ENCODE results near the gene UBA52.

Gene UBA52

GRCh38 chr19:18593367-18594095 lies 21.9 kb downstream of the UBA52 start:
- no peak for DNase-seq (ENCODE audit: low read depth)
- no peak overlapping the region for H3K4me3 ChIP-seq (replicated peaks; ENCODE audit: low read depth, low read length)
- TF ChIP-seq, protein P1, sequence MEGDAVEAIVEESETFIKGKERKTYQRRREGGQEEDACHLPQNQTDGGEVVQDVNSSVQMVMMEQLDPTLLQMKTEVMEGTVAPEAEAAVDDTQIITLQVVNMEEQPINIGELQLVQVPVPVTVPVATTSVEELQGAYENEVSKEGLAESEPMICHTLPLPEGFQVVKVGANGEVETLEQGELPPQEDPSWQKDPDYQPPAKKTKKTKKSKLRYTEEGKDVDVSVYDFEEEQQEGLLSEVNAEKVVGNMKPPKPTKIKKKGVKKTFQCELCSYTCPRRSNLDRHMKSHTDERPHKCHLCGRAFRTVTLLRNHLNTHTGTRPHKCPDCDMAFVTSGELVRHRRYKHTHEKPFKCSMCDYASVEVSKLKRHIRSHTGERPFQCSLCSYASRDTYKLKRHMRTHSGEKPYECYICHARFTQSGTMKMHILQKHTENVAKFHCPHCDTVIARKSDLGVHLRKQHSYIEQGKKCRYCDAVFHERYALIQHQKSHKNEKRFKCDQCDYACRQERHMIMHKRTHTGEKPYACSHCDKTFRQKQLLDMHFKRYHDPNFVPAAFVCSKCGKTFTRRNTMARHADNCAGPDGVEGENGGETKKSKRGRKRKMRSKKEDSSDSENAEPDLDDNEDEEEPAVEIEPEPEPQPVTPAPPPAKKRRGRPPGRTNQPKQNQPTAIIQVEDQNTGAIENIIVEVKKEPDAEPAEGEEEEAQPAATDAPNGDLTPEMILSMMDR (IDR thresholded peaks at IDR 0.05; ENCODE audit: low read length, missing control alignments) = no peak

DNA sequence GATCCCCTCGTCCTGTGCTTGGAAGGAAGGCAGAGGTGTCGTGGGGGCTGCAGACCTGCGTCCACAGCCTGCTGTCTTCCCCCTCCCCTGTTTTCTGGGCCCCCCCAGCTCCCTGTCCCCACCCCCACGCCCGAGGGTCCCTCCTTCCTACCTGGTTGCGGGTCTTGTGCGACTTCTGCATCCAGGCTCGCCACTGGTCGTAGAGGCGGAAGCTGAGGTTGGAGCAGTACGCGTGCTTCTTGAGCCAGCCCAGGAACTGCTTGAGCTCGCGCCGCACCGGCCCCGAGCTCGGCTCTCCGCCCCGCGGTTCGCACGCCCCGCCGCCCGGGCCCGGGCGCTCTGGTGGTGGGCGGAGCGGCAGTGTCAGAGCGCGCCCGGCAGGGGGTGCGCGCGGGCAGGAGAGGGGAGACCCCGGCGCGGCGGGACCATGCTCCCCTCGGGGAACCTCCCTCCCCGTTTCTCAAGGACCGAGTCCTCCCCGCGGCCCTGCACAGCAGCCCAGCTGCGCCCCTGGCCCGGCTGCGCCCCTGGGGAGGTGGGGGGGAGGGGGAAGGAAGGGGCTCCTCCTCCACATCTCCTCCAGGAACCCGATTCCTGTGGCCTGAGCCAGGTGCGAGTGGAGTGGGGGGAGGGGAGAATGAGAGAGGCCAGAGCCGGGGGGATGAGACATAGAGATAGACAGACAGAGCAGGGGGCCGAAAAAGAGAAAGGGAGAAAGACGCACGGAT lies 22.6 kb downstream of the UBA52 start:
- H3K4me3 ChIP-seq (replicated peaks; ENCODE audit: low read depth, low read length) = peak overlapping the region; percentile 39
- TF ChIP-seq, protein P1 (IDR thresholded peaks at IDR 0.05; ENCODE audit: low read length, missing control alignments) = peak; percentile 37
- peak; percentile 81 for DNase-seq (ENCODE audit: low read depth)

DNA sequence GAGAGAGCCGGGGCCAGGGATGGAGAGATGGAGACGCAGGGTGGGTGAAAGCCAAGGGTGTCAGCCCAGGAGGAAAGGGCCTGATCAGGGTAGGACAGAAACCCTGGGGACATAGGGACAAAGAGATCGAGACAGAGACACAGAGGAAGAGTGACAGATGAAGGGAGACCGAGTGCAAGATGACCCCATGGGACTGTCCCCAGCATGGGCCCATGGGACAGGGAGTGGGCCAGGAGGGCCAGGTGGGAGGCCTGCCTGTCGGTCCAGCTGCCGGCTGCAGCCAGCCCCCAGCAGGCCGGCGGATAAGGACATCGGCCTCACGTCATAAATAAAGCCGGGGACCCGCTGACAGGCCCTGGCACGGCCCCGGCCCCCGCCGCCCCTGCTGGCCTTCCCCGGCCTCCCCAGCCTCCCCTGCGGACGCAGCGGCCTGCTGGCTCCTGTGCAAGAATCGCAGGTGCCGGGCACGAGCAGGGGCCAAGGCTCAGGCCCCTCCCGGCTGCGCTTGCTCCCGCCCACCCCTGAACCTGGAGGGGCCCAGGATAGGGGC lies 23.2 kb downstream of the UBA52 start:
- peak overlapping the region; percentile 36 for H3K4me3 ChIP-seq (replicated peaks; ENCODE audit: low read depth, low read length)
- no peak for DNase-seq (ENCODE audit: low read depth)
- TF ChIP-seq, protein P1 (IDR thresholded peaks at IDR 0.05; ENCODE audit: low read length, missing control alignments) = no peak

GRCh38 chr19:18595475-18595874 lies 23.8 kb downstream of the UBA52 start:
- H3K4me3 ChIP-seq (replicated peaks; ENCODE audit: low read depth, low read length) = no peak overlapping the region
- DNase-seq (ENCODE audit: low read depth) = no peak
- TF ChIP-seq, protein P1 (IDR thresholded peaks at IDR 0.05; ENCODE audit: low read length, missing control alignments) = no peak

DNA sequence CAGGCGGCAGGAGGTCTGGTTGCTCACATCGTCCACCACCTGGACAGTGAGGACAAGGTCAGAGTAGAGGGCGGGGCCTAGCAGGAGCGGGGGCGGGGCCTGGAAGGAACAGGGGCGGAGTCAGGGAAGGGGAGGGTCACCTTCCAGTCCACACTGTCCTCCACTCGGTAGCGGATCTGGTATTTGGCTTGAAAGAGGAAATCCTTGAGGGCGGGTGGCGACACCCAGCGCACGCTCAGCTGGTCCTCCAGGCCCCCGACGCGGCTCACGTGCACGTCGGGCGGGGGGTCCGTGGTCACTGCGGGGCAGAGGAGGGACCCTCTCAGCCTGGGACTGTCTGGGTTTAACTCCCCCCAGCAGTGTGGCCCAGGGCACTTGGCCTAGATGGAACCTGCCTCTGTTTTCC lies 25.1 kb downstream of the UBA52 start:
- H3K4me3 ChIP-seq (replicated peaks; ENCODE audit: low read depth, low read length) = no peak overlapping the region
- DNase-seq (ENCODE audit: low read depth) = peak; percentile 35
- TF ChIP-seq, protein P1 (IDR thresholded peaks at IDR 0.05; ENCODE audit: low read length, missing control alignments) = no peak

DNA sequence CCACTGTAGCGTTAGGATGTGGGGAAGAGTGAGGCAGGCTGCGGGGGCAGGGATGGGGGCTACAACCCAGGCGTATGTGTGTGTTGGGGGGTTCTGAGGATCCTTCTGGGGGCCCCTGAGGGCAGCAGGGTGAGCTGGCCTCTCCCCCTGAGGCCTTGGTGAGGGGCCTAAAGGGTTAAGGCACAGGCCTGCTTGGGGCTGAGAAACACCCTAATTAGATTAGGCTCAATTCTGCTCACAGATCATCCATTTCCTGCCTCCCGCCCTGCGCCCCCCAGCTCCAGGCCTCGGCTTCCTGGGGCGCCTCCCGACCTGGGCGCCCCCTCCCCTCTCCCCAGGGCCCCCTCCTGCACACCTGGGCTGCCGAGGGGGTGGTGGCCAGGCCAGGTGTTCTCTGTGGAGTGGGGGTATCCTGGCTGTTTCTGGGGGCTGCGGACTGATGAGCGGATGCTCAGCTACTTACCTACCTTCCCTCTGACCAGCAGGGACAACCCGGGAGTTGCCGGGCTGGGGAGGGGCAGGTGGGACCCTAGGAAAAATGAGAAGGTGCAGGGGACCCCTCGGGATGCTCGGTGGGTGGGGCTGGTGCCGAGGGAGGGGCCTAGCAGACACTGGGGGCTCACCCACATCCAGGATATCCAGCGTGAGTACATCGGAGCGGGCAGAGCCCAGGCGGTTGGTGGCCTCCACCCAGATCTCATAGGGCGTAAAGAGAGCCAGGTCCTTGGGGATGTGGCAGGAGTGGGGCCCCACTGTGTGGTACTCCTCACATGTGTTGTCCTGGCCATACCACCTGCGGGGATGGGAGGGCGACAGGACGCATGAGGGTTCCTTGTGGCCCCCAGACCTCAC lies 26.4 kb downstream of the UBA52 start:
- DNase-seq (ENCODE audit: low read depth) = no peak
- TF ChIP-seq, protein P1 (IDR thresholded peaks at IDR 0.05; ENCODE audit: low read length, missing control alignments) = no peak
- H3K4me3 ChIP-seq (replicated peaks; ENCODE audit: low read depth, low read length) = no peak overlapping the region

Data from fibroblast of pulmonary artery (primary cell).